22Rv1 (cell line): ENCODE results near the gene SPIRE1.
"Not testable (repeated sequence)": the region's sequence is repeated elsewhere in the genome, so short reads cannot be mapped to it uniquely, and the experiment has no call there.

Experiments used
- H3K27ac ChIP-seq: fragments of 450-650 bp; 2 replicates; pipeline ENCODE4 v1.5.1; 2017
- CTCF ChIP-seq: fragments of 450-650 bp; IDR thresholded peaks from 2 replicates; pipeline ENCODE4 v1.5.1; 2017; ENCODE audit warnings: mild to moderate bottlenecking
- ZFX ChIP-seq: fragments of 450-650 bp; IDR thresholded peaks from 2 replicates; pipeline ENCODE4 v1.6.1; 2017; ENCODE audit warnings: antibody characterized with exemption, borderline replicate concordance

Gene SPIRE1

GRCh38 chr18:12543697-12544096 lies 114.2 kb downstream of the SPIRE1 start:
- H3K27ac ChIP-seq: no peak overlapping the region
- no peak for TF ChIP-seq ZFX
- TF ChIP-seq CTCF: no peak

GRCh38 chr18:12540751-12541150 lies 117.2 kb downstream of the SPIRE1 start:
- no peak for TF ChIP-seq ZFX
- no peak for TF ChIP-seq CTCF
- H3K27ac ChIP-seq: no peak overlapping the region

- H3K27ac ChIP-seq: not testable (repeated sequence)
Measured at GRCh38 chr18:12539158-12539557, 118.7 kb downstream of the SPIRE1 start.

- no peak for TF ChIP-seq CTCF
- TF ChIP-seq ZFX: no peak
- no peak overlapping the region for H3K27ac ChIP-seq
Measured at GRCh38 chr18:12534820-12535219, 123.1 kb downstream of the SPIRE1 start.

GRCh38 chr18:12532661-12533060 lies 125.2 kb downstream of the SPIRE1 start:
- no peak for TF ChIP-seq ZFX
- TF ChIP-seq CTCF: no peak
- no peak overlapping the region for H3K27ac ChIP-seq

GRCh38 chr18:12531749-12532148 lies 126.2 kb downstream of the SPIRE1 start:
- TF ChIP-seq CTCF: peak; percentile 57
- TF ChIP-seq ZFX: no peak
- H3K27ac ChIP-seq: no peak overlapping the region

- TF ChIP-seq ZFX: no peak
- no peak for TF ChIP-seq CTCF
- H3K27ac ChIP-seq: no peak overlapping the region
Measured at GRCh38 chr18:12520442-12520992, 137.4 kb downstream of the SPIRE1 start.

GRCh38 chr18:12518832-12519531 lies 138.9 kb downstream of the SPIRE1 start:
- TF ChIP-seq CTCF (no peak), ZFX (no peak)
- H3K27ac ChIP-seq: no peak overlapping the region
